ENCODE data around the gene TAC1.
"Not testable (repeated sequence)": the region's sequence is repeated elsewhere in the genome, so short reads cannot be mapped to it uniquely, and the experiment has no call there.

Gene TAC1, protein sequence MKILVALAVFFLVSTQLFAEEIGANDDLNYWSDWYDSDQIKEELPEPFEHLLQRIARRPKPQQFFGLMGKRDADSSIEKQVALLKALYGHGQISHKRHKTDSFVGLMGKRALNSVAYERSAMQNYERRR

DNA sequence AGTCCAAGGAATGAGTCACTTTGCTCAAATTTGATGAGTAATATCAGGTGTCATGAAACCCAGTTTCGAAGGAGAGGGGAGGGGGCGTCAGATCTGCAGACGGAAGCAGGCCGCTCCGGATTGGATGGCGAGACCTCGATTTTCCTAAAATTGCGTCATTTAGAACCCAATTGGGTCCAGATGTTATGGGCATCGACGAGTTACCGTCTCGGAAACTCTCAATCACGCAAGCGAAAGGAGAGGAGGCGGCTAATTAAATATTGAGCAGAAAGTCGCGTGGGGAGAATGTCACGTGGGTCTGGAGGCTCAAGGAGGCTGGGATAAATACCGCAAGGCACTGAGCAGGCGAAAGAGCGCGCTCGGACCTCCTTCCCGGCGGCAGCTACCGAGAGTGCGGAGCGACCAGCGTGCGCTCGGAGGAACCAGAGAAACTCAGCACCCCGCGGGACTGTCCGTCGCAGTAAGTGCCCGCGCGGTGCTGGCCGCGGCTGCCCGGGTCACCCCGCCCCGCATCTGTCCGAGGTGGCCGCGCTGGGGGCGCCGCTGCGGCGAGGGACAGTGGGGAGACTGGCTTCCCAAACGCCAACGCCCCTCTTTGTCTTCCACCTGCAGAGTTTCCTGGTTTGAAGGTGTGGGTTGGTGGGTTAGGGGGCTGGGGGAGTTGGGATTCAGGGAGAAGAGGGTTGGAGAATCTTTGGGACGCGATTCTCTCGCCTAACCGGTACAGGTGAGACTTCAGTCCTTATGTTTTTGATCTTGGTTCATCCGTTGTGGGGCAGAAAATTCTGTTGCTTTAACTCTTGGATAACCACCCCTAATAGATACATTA lies at the start of gene TAC1:
Gene TAC1, plus strand, starts transcription at position 351 of the 829 bp plus-strand sequence. CDS start 527 bp downstream, outside the sequence.
- peak; percentile 4 for DNase-seq (ENCODE audit: low read depth, low spot score)

- no peak for DNase-seq (ENCODE audit: low read depth, low spot score)
Measured at GRCh38 chr7:97685952-97686351, 45.9 kb upstream of the TAC1 start.

DNA sequence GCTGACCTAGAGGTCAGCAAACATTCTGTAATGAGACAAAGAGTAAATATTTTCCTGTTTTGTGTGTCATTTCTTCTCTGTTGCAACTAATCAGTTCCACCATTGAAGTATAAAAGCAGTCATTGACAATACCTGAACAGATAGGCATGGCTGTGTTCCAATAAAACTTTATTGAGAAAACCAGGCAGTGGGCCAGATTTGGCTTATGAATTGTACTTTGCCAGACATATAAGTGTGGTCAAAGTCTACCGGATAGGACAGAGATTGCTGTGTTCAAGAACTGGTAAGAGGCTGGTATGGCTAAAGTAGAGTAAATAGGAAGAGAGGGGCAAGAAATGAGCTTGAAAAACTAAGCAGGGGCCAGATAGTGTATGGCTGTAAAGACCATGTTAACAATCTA lies 38.3 kb upstream of the TAC1 start:
- DNase-seq (ENCODE audit: low read depth, low spot score): no peak

GRCh38 chr7:97694355-97694754 lies 37.5 kb upstream of the TAC1 start:
- no peak for DNase-seq (ENCODE audit: low read depth, low spot score)

DNA sequence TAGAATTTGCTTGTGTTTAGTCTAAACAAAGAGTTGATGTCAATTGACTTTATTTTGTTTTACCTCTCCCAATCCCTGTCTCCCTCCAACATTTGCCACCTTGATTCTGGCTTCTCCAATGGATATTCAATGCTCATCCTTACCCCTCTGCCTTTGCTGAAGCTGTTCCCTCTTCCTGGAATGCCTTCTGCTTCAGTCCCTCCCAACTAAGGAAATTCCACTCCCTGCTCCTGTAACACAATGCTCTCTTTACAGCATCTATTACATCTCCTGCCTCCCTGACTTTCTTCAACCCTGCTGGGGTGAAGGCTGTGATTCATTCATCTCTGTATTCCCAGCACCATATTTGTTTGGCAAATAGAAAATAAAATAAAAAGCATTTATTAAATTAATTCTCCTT lies 34.5 kb upstream of the TAC1 start:
- DNase-seq (ENCODE audit: low read depth, low spot score): no peak

- DNase-seq (ENCODE audit: low read depth, low spot score): no peak
Measured at GRCh38 chr7:97722386-97722785, 9.5 kb upstream of the TAC1 start.

GRCh38 chr7:97732565-97733275 lies 834 bp downstream of the TAC1 start:
- peak; percentile 1 for DNase-seq (ENCODE audit: low read depth, low spot score)

GRCh38 chr7:97733276-97734161 lies 1.6 kb downstream of the TAC1 start:
- DNase-seq (ENCODE audit: low read depth, low spot score): peak; percentile 17

GRCh38 chr7:97734255-97734654 lies 2.4 kb downstream of the TAC1 start:
- DNase-seq (ENCODE audit: low read depth, low spot score): no peak

GRCh38 chr7:97735075-97735474 lies 3.2 kb downstream of the TAC1 start:
- no peak for DNase-seq (ENCODE audit: low read depth, low spot score)

DNA sequence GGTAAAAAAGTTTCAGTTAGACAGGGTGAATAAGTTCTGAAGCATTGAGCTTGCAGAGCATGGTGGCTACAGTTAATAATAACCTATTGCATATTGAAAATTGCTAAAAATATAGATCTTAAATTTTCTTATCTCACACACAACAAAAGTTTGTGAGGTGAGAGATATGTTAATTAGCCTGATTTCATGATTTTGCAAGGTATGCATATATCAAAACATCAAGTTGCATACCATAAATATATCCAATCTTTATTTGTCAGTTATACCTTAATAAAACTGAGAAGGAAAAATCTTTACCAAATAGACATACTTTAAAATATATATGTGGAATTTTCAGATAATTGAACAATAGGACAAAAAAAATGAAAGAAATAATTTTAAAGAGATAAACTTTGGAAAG lies 16.6 kb downstream of the TAC1 start:
- no peak for DNase-seq (ENCODE audit: low read depth, low spot score)

DNA sequence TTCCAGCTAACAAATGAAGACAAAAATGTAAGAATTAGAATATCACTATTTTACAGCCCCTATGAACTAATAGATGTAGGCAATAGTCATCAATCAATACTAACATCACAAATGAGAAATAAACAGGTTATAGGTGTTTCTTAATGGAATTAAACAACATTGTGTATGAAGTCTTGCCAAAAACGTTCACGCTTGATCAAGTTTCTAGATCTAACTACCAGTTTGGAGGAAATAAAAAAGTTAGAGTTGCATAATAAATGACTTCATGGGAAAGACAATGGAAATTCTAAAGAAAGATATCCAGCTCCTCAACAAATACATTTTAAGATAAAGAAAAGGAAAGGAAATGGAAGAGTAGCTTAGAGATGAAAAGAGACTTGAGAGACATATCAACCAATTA lies 19.7 kb downstream of the TAC1 start:
- DNase-seq (ENCODE audit: low read depth, low spot score): no peak

- no peak for DNase-seq (ENCODE audit: low read depth, low spot score)
Measured at GRCh38 chr7:97752215-97752614, 20.3 kb downstream of the TAC1 start.

DNA sequence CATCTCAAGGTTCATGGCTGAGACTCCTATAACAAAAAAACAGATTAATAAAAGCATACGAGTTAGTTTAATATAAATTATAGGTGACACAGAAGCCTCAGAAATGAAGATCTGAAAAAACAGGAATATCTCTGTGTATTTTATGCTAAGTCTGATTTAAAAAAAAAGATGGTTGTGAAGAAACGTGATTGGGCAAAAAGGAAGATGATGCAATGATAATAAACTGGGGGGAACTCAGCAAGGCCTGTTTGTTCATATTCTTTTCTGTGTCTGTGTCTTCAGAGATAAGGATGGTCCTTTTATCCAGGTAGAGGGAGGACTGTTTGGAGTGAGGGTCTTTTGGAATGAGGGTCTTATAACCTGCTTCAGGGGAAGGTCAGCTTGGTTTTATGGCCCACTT lies 25.9 kb downstream of the TAC1 start:
- no peak for DNase-seq (ENCODE audit: low read depth, low spot score)

DNA sequence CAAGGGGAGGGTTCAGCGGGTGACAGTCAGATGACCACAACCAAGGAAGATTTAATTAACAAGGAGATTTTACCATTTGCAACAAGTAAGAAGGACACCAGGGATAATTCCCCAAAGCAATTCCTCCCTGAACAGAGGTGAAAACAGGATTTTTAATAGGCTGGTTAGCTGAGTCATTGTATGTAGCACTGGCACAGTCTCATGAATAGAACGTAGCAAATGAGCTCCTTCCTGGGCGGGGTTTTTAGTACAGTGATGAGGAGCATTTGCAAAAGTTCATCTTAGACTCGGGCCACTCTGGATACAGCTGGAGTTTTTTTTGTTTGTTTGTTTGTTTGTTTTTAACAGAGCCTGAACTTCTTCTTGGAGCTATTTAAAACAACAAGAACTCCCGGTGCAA lies 39.0 kb downstream of the TAC1 start:
- DNase-seq (ENCODE audit: low read depth, low spot score): no peak

DNA sequence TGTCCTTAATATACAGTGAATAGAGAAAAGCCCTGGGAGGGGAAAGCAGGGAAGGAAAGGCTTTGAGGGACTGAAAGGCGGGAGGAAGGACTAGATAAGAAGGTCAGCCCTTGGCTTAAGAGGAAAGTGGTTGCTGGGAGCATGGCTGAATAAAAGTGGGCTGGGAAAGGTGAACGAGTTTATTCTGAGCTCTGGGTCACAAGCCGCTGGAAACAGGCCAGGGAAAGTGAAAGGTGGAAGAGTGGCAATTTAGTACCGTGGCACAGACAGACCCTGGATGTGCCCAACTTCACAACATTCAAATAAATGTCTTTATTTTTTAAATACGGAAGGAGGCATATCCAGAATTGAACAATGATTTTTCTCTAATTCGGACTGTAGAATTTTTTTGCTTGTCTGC lies 39.7 kb downstream of the TAC1 start:
- no peak for DNase-seq (ENCODE audit: low read depth, low spot score)

DNA sequence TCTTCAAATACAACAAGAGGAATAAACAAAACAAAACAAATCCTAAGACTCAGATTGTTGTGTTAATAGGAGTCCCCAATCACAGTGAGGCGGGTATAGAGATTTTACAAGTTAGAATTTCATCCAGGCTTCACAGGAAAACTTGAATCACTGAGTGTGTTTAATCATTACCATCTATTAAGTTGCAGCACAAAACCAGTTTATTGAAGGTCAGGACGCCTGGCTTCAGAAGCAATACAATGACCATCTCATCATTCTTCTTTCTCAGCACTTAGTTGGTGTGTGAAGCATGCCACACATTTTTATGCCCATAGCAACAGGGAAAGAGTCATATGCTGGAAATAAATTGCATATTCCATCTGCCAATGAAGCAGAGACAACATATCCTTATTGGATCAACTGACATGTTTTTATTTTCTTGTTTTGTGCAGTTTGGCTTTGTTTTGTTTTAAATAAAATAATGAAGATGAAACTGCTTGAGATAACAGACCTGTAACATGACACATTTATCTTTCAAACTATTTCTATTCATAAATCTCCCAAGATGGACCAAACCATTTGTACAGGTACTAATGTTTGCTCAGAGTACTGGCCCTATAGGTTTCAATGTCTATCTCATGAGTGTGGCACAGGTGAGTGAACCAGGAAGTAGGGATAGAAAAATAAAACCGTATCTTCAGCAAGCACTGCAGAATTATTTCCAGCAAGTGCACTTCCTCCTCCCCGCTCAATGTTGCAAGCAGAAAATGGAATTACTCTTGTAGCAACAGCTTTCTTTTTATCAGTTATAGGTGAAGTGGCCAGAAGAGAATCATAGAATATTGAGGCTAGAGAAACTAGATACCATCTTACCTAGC lies 40.4 kb downstream of the TAC1 start:
- DNase-seq (ENCODE audit: low read depth, low spot score): no peak

GRCh38 chr7:97786398-97786797 lies 54.5 kb downstream of the TAC1 start:
- DNase-seq (ENCODE audit: low read depth, low spot score): not testable (repeated sequence)
